Activated B cell treated with CpG ODN at 0.5 μM for 24 hours (primary cell): ENCODE results near the gene HBA2. TPM values are rescaled to one million over a fixed set of nuclear protein-coding genes. Genes with fewer than 3 reads are reported as not detected.

ENCODE experiments used
- ATAC-seq: fragments of 200-7000 bp; cut with Tn5 transposase; one replicate; pipeline ENCODE4 v1.10.0; 2021; ENCODE audit warnings: low read depth, mild to moderate bottlenecking, moderate library complexity
- CTCF ChIA-PET: fragments of 350-600 bp; sonication (Branson Sonifier 250); formaldehyde crosslinking; loops from one replicate; lab custom pipeline; 2021; ENCODE audit warnings: antibody characterized with exemption; lab: Charles Lee
- POLR2A ChIA-PET: fragments of 350-600 bp; sonication (Branson Sonifier 250); formaldehyde crosslinking; loops from one replicate; lab custom pipeline; 2021; ENCODE audit warnings: antibody characterized with exemption; lab: Charles Lee
- DNase-seq: peaks from one replicate; pipeline ENCODE4 v3.0.0; 2022
- H3K27ac Mint-ChIP-seq: one replicate; pipeline ENCODE4 v1.8.0; 2020; ENCODE audit warnings: mixed read lengths
- H3K27me3 Mint-ChIP-seq: one replicate; pipeline ENCODE4 v1.8.0; 2021; ENCODE audit warnings: mixed read lengths
- H3K36me3 Mint-ChIP-seq: one replicate; pipeline ENCODE4 v1.8.0; 2021; ENCODE audit warnings: low read depth, mixed read lengths
- H3K4me1 Mint-ChIP-seq: one replicate; pipeline ENCODE4 v1.8.0; 2021; ENCODE audit warnings: mixed read lengths
- H3K4me3 Mint-ChIP-seq: one replicate; pipeline ENCODE4 v1.8.0; 2020; ENCODE audit warnings: mild to moderate bottlenecking, mixed read lengths
- H3K9me3 Mint-ChIP-seq: one replicate; pipeline ENCODE4 v1.8.0; 2020; ENCODE audit warnings: mixed read lengths
- intact Hi-C: fragments of 100-400 bp; cut with micrococcal nuclease; formaldehyde crosslinking; loops from one replicate; pipeline ENCODE4 v1.15.1; 2024
- total RNA-seq: library from RNA; stranded (reverse); gene quantifications from 2 replicates; pipeline ENCODE4 v1.2.3, GENCODE V29; 2022
- TF ChIP-seq, protein P1 (sequence below): fragments of 200-600 bp; IDR thresholded peaks from one replicate; pipeline ENCODE4 v1.8.0; 2022; ENCODE audit warnings: antibody characterized with exemption, mild to moderate bottlenecking

The HBA2 gene
- total RNA-seq, 1 donor from 2014 or later: 104 TPM

DNA sequence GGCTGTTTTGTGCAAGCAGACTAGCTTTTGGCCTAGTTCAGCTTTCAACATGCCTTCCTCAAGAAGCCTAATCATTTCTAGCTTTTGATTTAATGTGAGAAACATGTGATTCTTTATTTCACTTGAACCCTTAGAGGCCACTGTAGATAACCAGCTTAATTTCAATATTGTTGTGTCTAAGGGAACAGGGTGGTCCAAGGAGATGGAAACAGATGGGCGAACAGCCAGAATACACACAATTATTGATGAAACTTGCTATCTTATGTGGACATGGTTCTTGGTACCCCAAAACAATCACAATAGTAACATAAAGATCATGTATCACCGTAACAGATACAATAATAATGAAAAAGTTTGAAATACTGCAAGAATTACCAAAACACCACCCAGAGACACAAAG, 39.0 kb upstream of the HBA2 start:
- Mint-ChIP-seq H3K9me3 (no peaks in the 10 kb centered on the region), H3K27me3 (no peaks in the 10 kb centered on the region), H3K4me3 (no peak overlapping the region), H3K27ac (no peak overlapping the region), H3K36me3 (peaks cover 11% of the 10 kb centered on the region), H3K4me1 (peaks cover 9% of the 10 kb centered on the region)
- POLR2A ChIA-PET: no interaction called here
- ATAC-seq (no peak), DNase-seq (no peak)
- TF ChIP-seq, protein P1, sequence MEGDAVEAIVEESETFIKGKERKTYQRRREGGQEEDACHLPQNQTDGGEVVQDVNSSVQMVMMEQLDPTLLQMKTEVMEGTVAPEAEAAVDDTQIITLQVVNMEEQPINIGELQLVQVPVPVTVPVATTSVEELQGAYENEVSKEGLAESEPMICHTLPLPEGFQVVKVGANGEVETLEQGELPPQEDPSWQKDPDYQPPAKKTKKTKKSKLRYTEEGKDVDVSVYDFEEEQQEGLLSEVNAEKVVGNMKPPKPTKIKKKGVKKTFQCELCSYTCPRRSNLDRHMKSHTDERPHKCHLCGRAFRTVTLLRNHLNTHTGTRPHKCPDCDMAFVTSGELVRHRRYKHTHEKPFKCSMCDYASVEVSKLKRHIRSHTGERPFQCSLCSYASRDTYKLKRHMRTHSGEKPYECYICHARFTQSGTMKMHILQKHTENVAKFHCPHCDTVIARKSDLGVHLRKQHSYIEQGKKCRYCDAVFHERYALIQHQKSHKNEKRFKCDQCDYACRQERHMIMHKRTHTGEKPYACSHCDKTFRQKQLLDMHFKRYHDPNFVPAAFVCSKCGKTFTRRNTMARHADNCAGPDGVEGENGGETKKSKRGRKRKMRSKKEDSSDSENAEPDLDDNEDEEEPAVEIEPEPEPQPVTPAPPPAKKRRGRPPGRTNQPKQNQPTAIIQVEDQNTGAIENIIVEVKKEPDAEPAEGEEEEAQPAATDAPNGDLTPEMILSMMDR: no peak
- CTCF ChIA-PET: interaction anchor here (0.6 to 1.5 kb wide), 2 partner anchors 26 to 229 kb away, joined by 3 to 4 read pairs; no protein-coding TSS in a partner anchor
- intact Hi-C loops: no loop called here

DNA sequence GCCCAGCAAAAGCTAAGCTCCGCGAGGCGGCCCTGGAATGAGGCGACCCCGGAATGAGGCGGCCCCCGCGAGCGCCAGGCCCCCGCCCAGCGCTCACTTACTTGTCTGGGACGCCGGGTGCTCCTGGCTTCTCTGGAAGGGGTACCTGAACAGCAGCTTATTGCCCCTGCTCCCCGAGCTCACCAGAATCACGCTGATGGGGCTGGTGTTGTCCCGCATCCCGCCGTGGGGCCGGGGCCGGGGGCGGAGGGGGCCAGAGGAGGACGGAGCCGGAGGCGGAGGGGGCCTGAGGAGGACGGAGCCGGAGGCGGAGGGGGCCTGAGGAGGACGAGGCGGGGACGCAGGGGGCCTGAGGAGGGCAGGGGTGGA, 34.6 kb upstream of the HBA2 start:
- TF ChIP-seq, protein P1: no peak
- H3K27me3 Mint-ChIP-seq: no peaks in the 10 kb centered on the region
- H3K4me1 Mint-ChIP-seq: peaks cover 11% of the 10 kb centered on the region
- H3K27ac Mint-ChIP-seq: peak overlapping the region; percentile 50
- no peaks in the 10 kb centered on the region for H3K9me3 Mint-ChIP-seq
- H3K36me3 Mint-ChIP-seq: peaks cover 4% of the 10 kb centered on the region
- CTCF ChIA-PET: interaction anchor here (1.9 kb wide), 1 partner anchor 20 kb away, joined by 5 read pairs; no protein-coding TSS in a partner anchor
- ATAC-seq (peak; percentile 23), DNase-seq (peak; percentile 39)
- peak overlapping the region; percentile 78 for H3K4me3 Mint-ChIP-seq
- intact Hi-C loops: loop anchor here (2.0 to 5.0 kb wide), 3 partner anchors 59 to 389 kb away; partner anchors contain the start of genes CAPN15, FAM234A and MPG
- POLR2A ChIA-PET: interaction anchor here (0.7 to 1.6 kb wide), 3 partner anchors 52 to 127 kb away, joined by 3 read pairs; no protein-coding TSS in a partner anchor

DNA sequence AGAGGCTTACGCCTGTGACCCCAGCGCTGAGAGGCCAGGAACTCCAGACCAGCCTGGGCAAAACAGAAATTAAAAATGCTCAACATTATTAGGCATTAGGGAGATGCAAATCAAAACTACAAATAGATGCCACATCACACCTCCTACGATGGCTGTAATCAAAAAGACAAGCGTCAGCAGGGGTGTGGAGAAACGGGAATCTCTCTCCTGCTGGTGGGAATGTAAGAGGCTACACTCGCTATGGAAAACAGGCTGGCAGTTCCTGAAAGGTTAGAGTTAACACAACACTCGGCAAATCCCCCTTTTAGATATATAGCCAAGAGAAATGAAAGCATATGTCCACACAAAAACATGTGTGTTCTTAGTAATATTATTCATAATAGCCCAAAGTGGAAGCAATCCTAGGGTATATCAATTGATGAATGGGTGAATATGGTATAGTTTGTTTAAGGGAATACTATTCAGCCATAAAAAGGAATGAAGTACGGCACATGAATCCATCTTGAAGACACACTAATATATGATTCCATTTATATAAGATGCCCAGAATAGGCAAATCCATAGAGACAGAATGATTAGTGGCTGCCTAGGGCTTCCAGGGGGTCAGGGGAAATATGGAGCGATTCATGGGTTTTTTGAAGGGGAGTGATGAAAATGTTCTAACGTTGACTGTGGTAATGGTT, 32.4 kb upstream of the HBA2 start:
- intact Hi-C loops: no loop called here
- Mint-ChIP-seq H3K27me3 (peaks cover 7% of the 10 kb centered on the region), H3K36me3 (peaks cover 4% of the 10 kb centered on the region), H3K4me3 (peak overlapping the region; percentile 33), H3K4me1 (peaks cover 11% of the 10 kb centered on the region), H3K27ac (peak overlapping the region; percentile 65), H3K9me3 (no peaks in the 10 kb centered on the region)
- POLR2A ChIA-PET: interaction anchor here (0.9 to 1.4 kb wide), 2 partner anchors 11 to 33 kb away, joined by 4 to 7 read pairs; no protein-coding TSS in a partner anchor
- ATAC-seq: no peak
- DNase-seq: no peak
- CTCF ChIA-PET: interaction anchor here (0.9 kb wide), 1 partner anchor 23 kb away, joined by 3 read pairs; no protein-coding TSS in a partner anchor
- TF ChIP-seq, protein P1: no peak

DNA sequence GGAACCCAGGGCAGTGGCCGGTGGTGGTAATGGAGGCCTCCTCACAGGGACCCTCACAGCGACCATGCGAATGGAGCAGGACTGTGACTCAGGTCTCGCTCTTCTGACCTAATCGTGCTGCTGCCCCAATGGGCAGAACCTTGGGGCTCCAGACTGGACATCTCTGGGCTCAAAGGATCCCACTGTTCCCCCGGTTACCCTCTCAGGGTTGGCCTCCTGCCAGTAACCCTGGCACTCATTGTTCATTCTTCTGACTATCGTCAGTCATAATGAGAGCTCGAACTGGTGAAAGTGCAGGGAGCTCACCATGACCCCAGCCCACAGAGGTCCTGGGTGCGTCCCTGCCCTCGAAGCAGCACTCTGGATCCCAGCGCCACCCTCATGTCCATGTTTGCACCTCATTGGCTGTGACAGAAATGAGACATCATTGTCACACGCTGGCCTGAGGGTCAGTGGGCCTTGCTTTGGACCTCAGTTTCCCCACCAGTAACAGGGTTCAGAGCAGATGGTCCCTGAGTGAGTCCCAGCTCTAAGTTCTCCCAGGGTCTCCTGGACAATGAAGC, 30.2 kb upstream of the HBA2 start:
- Mint-ChIP-seq H3K27me3 (peaks cover 9% of the 10 kb centered on the region), H3K9me3 (no peaks in the 10 kb centered on the region), H3K4me1 (peaks cover 7% of the 10 kb centered on the region), H3K4me3 (no peak overlapping the region), H3K27ac (no peak overlapping the region), H3K36me3 (peaks cover 4% of the 10 kb centered on the region)
- intact Hi-C loops: no loop called here
- ATAC-seq (no peak), DNase-seq (no peak)
- TF ChIP-seq, protein P1: no peak
- CTCF ChIA-PET: no interaction called here
- POLR2A ChIA-PET: no interaction called here

DNA sequence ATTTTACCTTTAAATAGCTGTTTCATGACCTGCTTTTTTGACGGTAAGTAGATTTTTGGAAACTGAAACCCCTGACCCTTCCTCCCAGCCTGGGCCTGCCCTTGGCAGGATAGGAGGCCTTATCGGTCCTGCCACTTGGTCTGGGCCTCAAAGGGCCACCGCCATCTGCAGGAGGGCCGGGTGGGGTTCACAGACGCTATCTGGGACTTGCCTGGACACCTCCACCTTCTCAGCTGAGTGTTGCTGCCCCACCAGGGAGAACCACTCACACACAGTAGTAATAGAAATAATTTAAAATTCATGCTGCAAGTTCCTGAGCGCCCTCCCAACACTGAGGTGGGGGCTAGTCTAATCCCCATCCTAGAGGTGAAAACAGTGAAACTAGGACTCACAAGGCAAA, 29.6 kb upstream of the HBA2 start:
- Mint-ChIP-seq H3K27ac (no peak overlapping the region), H3K27me3 (peaks cover 9% of the 10 kb centered on the region), H3K4me3 (no peak overlapping the region), H3K9me3 (no peaks in the 10 kb centered on the region), H3K4me1 (peaks cover 5% of the 10 kb centered on the region), H3K36me3 (peaks cover 4% of the 10 kb centered on the region)
- intact Hi-C loops: no loop called here
- CTCF ChIA-PET: no interaction called here
- ATAC-seq (no peak), DNase-seq (no peak)
- POLR2A ChIA-PET: no interaction called here
- TF ChIP-seq, protein P1: no peak
